IMR-90 (cell line): Measurements from ENCODE around the gene C5. TPM values are rescaled to one million over a fixed set of nuclear protein-coding genes. Genes with fewer than 3 reads are reported as not detected.

Experiments used
- ATAC-seq: fragments of 200-7000 bp; cut with Tn5 transposase; 2 replicates; pipeline ENCODE4 v1.9.1; 2020; ENCODE audit warnings: low read depth, mild to moderate bottlenecking, moderate library complexity
- BruUV-seq: library from RNA; stranded (reverse); fragments of 400-500 nt; replicated peaks from 2 replicates; lab custom pipeline; 2021; lab: Mats Ljungman, UMichigan
- CTCF ChIA-PET: fragments of 300-600 bp; formaldehyde crosslinking; extraction: SDS; loops from one replicate; lab custom pipeline; 2021; ENCODE audit warnings: antibody characterized with exemption; lab: Yijun Ruan, JAX
- POLR2A ChIA-PET: fragments of 300-600 bp; sonication (Branson Sonifier 250); formaldehyde crosslinking; loops from one replicate; lab custom pipeline; 2022; ENCODE audit warnings: antibody characterized with exemption; ENCODE audit not compliant: unreplicated experiment; lab: Charles Lee
- DNase-seq: peaks from one replicate; pipeline ENCODE4 v3.0.0; 2013
- H2AFZ ChIP-seq: replicated peaks from 2 replicates; pipeline ENCODE3; 2013; ENCODE audit warnings: low read length, mild to moderate bottlenecking; ENCODE audit not compliant: poor library complexity
- H2AK5ac ChIP-seq: 2 replicates; pipeline ENCODE4 v1.6.1; 2013; ENCODE audit warnings: low read depth, low read length, inconsistent platforms
- H2AK9ac ChIP-seq: replicated peaks from 2 replicates; pipeline ENCODE3; 2013; ENCODE audit warnings: mild to moderate bottlenecking, low read depth, low read length, moderate library complexity; ENCODE audit not compliant: poor library complexity
- H2BK120ac ChIP-seq: 2 replicates; pipeline ENCODE4 v1.6.1; 2013; ENCODE audit warnings: low read depth, low read length, inconsistent platforms
- H2BK15ac ChIP-seq: 3 replicates; pipeline ENCODE4 v1.6.1; 2013; ENCODE audit warnings: low read depth, low read length, inconsistent platforms
- H2BK20ac ChIP-seq: 2 replicates; pipeline ENCODE4 v1.6.1; 2013; ENCODE audit warnings: low read depth, mild to moderate bottlenecking, inconsistent platforms, low read length, moderate library complexity
- H2BK5ac ChIP-seq: 2 replicates; pipeline ENCODE4 v1.6.1; 2013; ENCODE audit warnings: mild to moderate bottlenecking, low read depth, low read length, inconsistent platforms; ENCODE audit not compliant: poor library complexity, severe bottlenecking
- H3K14ac ChIP-seq: replicated peaks from 2 replicates; pipeline ENCODE4 v1.6.1; 2013; ENCODE audit warnings: low read depth, low read length, inconsistent platforms
- H3K18ac ChIP-seq: 2 replicates; pipeline ENCODE4 v1.6.1; 2013; ENCODE audit warnings: low read depth, low read length, control low read depth
- H3K23ac ChIP-seq: 2 replicates; pipeline ENCODE4 v1.6.1; 2013; ENCODE audit warnings: low read depth, low read length, inconsistent platforms
- H3K27ac ChIP-seq: 2 replicates; pipeline ENCODE4 v1.5.1; 2013; ENCODE audit warnings: mild to moderate bottlenecking, control low read depth, low read length; ENCODE audit not compliant: insufficient read depth
- H3K27me3 ChIP-seq: 2 replicates; pipeline ENCODE4 v1.6.1; 2013; ENCODE audit warnings: low read length; ENCODE audit not compliant: control insufficient read depth, insufficient read depth
- H3K36me3 ChIP-seq: 2 replicates; pipeline ENCODE4 v1.6.1; 2013; ENCODE audit warnings: low read length, mixed read lengths; ENCODE audit not compliant: control insufficient read depth, insufficient read depth
- H3K4ac ChIP-seq: 2 replicates; pipeline ENCODE4 v1.6.1; 2013; ENCODE audit warnings: low read depth, low read length, inconsistent platforms
- H3K4me1 ChIP-seq: 2 replicates; pipeline ENCODE4 v1.6.1; 2013; ENCODE audit warnings: low read length, mixed read lengths; ENCODE audit not compliant: control insufficient read depth, insufficient read depth
- H3K4me2 ChIP-seq: 2 replicates; pipeline ENCODE4 v1.6.1; 2013; ENCODE audit warnings: low read depth, mild to moderate bottlenecking, control low read depth, low read length, moderate library complexity
- H3K4me3 ChIP-seq: 2 replicates; pipeline ENCODE4 v1.5.1; 2013; ENCODE audit warnings: low read depth, mild to moderate bottlenecking, control low read depth, low read length, moderate library complexity; ENCODE audit not compliant: insufficient read depth
- H3K56ac ChIP-seq: 2 replicates; pipeline ENCODE4 v1.6.1; 2013; ENCODE audit warnings: low read length, inconsistent platforms; ENCODE audit not compliant: insufficient read depth; ENCODE audit errors: extremely low read depth
- H3K79me1 ChIP-seq, 2 experiments: 2 replicates each; pipeline ENCODE4 v1.6.1; 2013; ENCODE audit warnings: low read length in 2 of 2, inconsistent platforms in 1 of 2, low read depth in 1 of 2
- H3K9ac ChIP-seq: 2 replicates; pipeline ENCODE4 v1.6.1; 2013; ENCODE audit warnings: low read depth, low read length, control low read depth
- H3K9me1 ChIP-seq: 2 replicates; pipeline ENCODE4 v1.6.1; 2013; ENCODE audit warnings: low read length, inconsistent platforms; ENCODE audit not compliant: insufficient read depth
- H3K9me3 ChIP-seq: 2 replicates; pipeline ENCODE4 v1.6.1; 2013; ENCODE audit warnings: low read length; ENCODE audit not compliant: control insufficient read depth, insufficient read depth
- H4K20me1 ChIP-seq: 2 replicates; pipeline ENCODE4 v1.6.1; 2013; ENCODE audit warnings: low read length, inconsistent platforms; ENCODE audit not compliant: insufficient read depth
- H4K5ac ChIP-seq: 2 replicates; pipeline ENCODE4 v1.6.1; 2013; ENCODE audit warnings: mild to moderate bottlenecking, low read depth, low read length, control low read depth
- H4K8ac ChIP-seq, 2 experiments: 2 replicates each; pipeline ENCODE4 v1.6.1; 2013; ENCODE audit warnings: low read depth in 2 of 2, low read length in 2 of 2, control low read depth in 1 of 2, inconsistent platforms in 1 of 2
- H4K91ac ChIP-seq: 2 replicates; pipeline ENCODE4 v1.6.1; 2013; ENCODE audit warnings: low read depth, low read length, inconsistent platforms; ENCODE audit not compliant: insufficient read depth
- BHLHE40 ChIP-seq: fragments of 150-350 bp; IDR thresholded peaks from 2 replicates; pipeline ENCODE4 v1.6.1; 2016; ENCODE audit warnings: mild to moderate bottlenecking, low read depth, low read length
- CEBPB ChIP-seq: IDR thresholded peaks from 2 replicates; pipeline ENCODE4 v1.6.1; 2012; ENCODE audit warnings: low read depth, low read length, improper control_type of control experiment
- FOS ChIP-seq: fragments of 150-350 bp; IDR thresholded peaks from 2 replicates; pipeline ENCODE4 v1.6.1; 2016; ENCODE audit warnings: low read depth, low read length
- MXI1 ChIP-seq: IDR thresholded peaks from 2 replicates; pipeline ENCODE4 v1.6.1; 2012; ENCODE audit warnings: low read depth, mild to moderate bottlenecking, low read length, moderate library complexity, borderline replicate concordance
- POLR2A ChIP-seq: IDR thresholded peaks from 2 replicates; pipeline ENCODE4 v1.6.1; 2012; ENCODE audit warnings: mild to moderate bottlenecking, low read depth, low read length
- SMC3 ChIP-seq: fragments of 150-350 bp; IDR thresholded peaks from 2 replicates; pipeline ENCODE4 v1.6.1; 2016; ENCODE audit warnings: low read depth, mild to moderate bottlenecking, antibody characterized with exemption, low read length, moderate library complexity
- WGBS, 2 experiments: methylation state at CpG; one replicate each; pipeline versions ENCODE4 v1.1.5 to v1.1.7; 2013; ENCODE audit warnings: missing lambda C conversion rate in 2 of 2; ENCODE audit not compliant: insufficient read length in 1 of 2; ENCODE audit errors: extremely low coverage in 2 of 2; 5-methylcytosine and 5-hydroxymethylcytosine counted together
- dilution Hi-C: fragments of 300-500 bp; cut with HindIII; formaldehyde crosslinking; loops from one replicate; pipeline ENCODE4 v1.14.3; 2018; ENCODE audit warnings: low sequenced_read_pairs; ENCODE audit not compliant: unreplicated experiment
- in situ Hi-C: fragments of 300-500 bp; cut with MboI; formaldehyde crosslinking; loops from 3 replicates; pipeline ENCODE4 v1.14.3; 2019; ENCODE audit warnings: low sequenced_read_pairs, inconsistent platforms, mixed read lengths
- intact Hi-C: fragments of 100-400 bp; cut with micrococcal nuclease; formaldehyde crosslinking; loops from 2 replicates; pipeline ENCODE4 v1.10.0; 2022
- polyA plus RNA-seq, 3 experiments: library from polyadenylated mRNA; depleted of rRNA; stranded (reverse); fragments of >200 nt; gene quantifications; 2 replicates each; pipeline ENCODE4 v1.2.3, GENCODE V29; 2012; ENCODE audit warnings: low replicate concordance in 1 of 3
- total RNA-seq: library from RNA; depleted of rRNA; stranded (reverse); fragments of >200 nt; gene quantifications from 2 replicates; pipeline ENCODE4 v1.2.3, GENCODE V29; 2012

The C5 gene
- total and polyA plus RNA-seq, 2 of the 4 experiments (the other 2 are of a cell fraction): 1.5 to 2.3 TPM

DNA sequence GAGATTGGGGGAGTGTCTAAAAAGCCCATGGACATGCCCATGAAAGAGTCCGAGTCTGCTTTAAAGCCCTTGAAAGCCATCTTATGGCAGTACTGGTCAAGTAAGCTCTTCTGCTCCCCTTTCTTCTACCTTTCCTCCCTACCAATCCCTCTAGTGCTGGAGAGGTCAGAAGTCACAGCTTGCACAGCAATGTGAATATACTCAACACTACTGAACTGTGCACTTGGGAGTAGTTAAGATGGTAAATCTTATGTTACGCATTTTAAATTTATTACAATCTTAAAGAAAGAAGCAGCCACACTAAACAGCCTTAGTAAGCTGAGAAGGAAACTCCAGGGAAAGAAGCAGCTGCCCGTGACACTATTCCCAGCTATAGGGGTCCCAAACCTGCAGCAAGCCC, 111.2 kb downstream of the C5 start:
- Histone ChIP-seq H3K9me3 (no peaks in the 10 kb centered on the region), H3K4me3 (no peak overlapping the region), H2AK5ac (peak overlapping the region; percentile 16; the same call in 1 of the 2 replicates), H2BK5ac (no peak overlapping the region), H3K79me1 (0 out of 4 replicates have a peak, but pooled peaks cover 0 to 3% of the 10 kb centered on the region in 2 experiments), H3K9me1 (peaks cover 19% of the 10 kb centered on the region), H3K36me3 (no peaks in the 10 kb centered on the region), H4K8ac (no peak overlapping the region), H3K18ac (peak overlapping the region; percentile 23; the same call in 1 of the 2 replicates), H3K4me1 (peaks cover 44% of the 10 kb centered on the region), H2AK9ac (no peak overlapping the region), H3K4me2 (no peak overlapping the region), H3K9ac (no peak overlapping the region), H2BK120ac (peak overlapping the region; percentile 52; the same call in 1 of the 2 replicates), H3K23ac (no peak overlapping the region), H3K14ac (no peak overlapping the region), H2BK20ac (peak overlapping the region; percentile 44; the same call in 1 of the 2 replicates), H4K91ac (peak overlapping the region; percentile 72; the same call in 1 of the 2 replicates), H4K20me1 (no peaks in the 10 kb centered on the region), H4K5ac (no peak overlapping the region), H3K27ac (no peak overlapping the region), H3K27me3 (no peaks in the 10 kb centered on the region), H2AFZ (no peak overlapping the region), H2BK15ac (no peak overlapping the region; the same call in 2 of the 3 replicates), H3K4ac (no peak overlapping the region; the same call in 1 of the 2 replicates), H3K56ac (no peak overlapping the region)
- dilution Hi-C loops (no loop called here), in situ Hi-C loops (loop anchor here (5.0 kb wide), 1 partner anchor 67 kb away; no protein-coding TSS in a partner anchor), intact Hi-C loops (loop anchor here (5.0 kb wide), 2 partner anchors 123 to 322 kb away; no protein-coding TSS in a partner anchor)
- POLR2A ChIA-PET: no interaction called here
- no CpG with 5 or more reads among the region's 3 CpGs for WGBS, 2 experiments
- no TSS peak for BruUV-seq
- TF ChIP-seq BHLHE40 (no peak), CEBPB (no peak), POLR2A (no peak), FOS (no peak), SMC3 (no peak), MXI1 (no peak)
- CTCF ChIA-PET: interaction anchor here (0.6 kb wide), 1 partner anchor 327 kb away, joined by 11 read pairs; no protein-coding TSS in a partner anchor
- no peak for ATAC-seq
- DNase-seq: no peak
